PC-9 (cell line): ENCODE results near the gene AIPL1. TPM values are rescaled to one million over a fixed set of nuclear protein-coding genes. Genes with fewer than 3 reads are reported as not detected.

ENCODE experiments used
- BruUV-seq: library from RNA; stranded (reverse); fragments of 400-500 nt; replicated peaks from 2 replicates; lab custom pipeline; 2021; lab: Mats Ljungman, UMichigan
- CTCF ChIA-PET: fragments of 300-600 bp; sonication (Branson Sonifier 250); formaldehyde crosslinking; loops from one replicate; lab custom pipeline; 2022; ENCODE audit warnings: antibody characterized with exemption; lab: Charles Lee
- POLR2A ChIA-PET: fragments of 300-600 bp; sonication (Branson Sonifier 250); formaldehyde crosslinking; loops from one replicate; lab custom pipeline; 2022; ENCODE audit warnings: antibody characterized with exemption; ENCODE audit not compliant: unreplicated experiment; lab: Charles Lee
- DNase-seq, 2 experiments: peaks; one replicate each; pipeline versions ENCODE4 v3.0.0 to v3.0.0-alpha.2; 2015 to 2022; ENCODE audit warnings: mixed read lengths in 1 of 2
- H2AFZ ChIP-seq: fragments of 200-600 bp; sonication (generic); 2 replicates; pipeline ENCODE4 v1.8.1; 2017; ENCODE audit warnings: antibody characterized with exemption
- H3F3A ChIP-seq: fragments of 200-600 bp; sonication (generic); 2 replicates; pipeline ENCODE4 v1.8.1; 2017; ENCODE audit warnings: antibody characterized with exemption, mild to moderate bottlenecking, low read depth; ENCODE audit not compliant: insufficient read depth
- H3K27ac ChIP-seq: fragments of 200-600 bp; sonication (generic); 2 replicates; pipeline ENCODE4 v1.6.1; 2016; ENCODE audit warnings: mixed run types
- H3K27me3 ChIP-seq: fragments of 200-600 bp; sonication (generic); 2 replicates; pipeline ENCODE4 v1.6.1; 2016; ENCODE audit warnings: low read depth, mixed run types; ENCODE audit not compliant: insufficient read depth
- H3K36me3 ChIP-seq: fragments of 200-600 bp; sonication (generic); 2 replicates; pipeline ENCODE4 v1.6.1; 2016; ENCODE audit warnings: low read depth, mixed run types
- H3K4me1 ChIP-seq: fragments of 200-600 bp; sonication (generic); replicated peaks from 2 replicates; pipeline ENCODE4 v1.6.1; 2016; ENCODE audit warnings: mixed run types; ENCODE audit not compliant: insufficient read depth
- H3K4me2 ChIP-seq: fragments of 200-600 bp; sonication (generic); 2 replicates; pipeline ENCODE4 v1.6.1; 2017; ENCODE audit warnings: mixed run types
- H3K4me3 ChIP-seq: fragments of 200-600 bp; sonication (generic); 2 replicates; pipeline ENCODE4 v1.6.1; 2016; ENCODE audit warnings: mixed run types
- H3K79me2 ChIP-seq: fragments of 200-600 bp; sonication (generic); 2 replicates; pipeline ENCODE4 v1.6.1; 2017; ENCODE audit warnings: low read depth, mixed run types
- H3K9me2 ChIP-seq: fragments of 200-600 bp; sonication (generic); 2 replicates; pipeline ENCODE4 v1.8.1; 2017; ENCODE audit warnings: mild to moderate bottlenecking; ENCODE audit not compliant: insufficient read depth
- H3K9me3 ChIP-seq: fragments of 200-600 bp; sonication (generic); 2 replicates; pipeline ENCODE4 v1.8.1; 2016; ENCODE audit warnings: low read depth; ENCODE audit not compliant: insufficient read depth
- H4K20me1 ChIP-seq: fragments of 200-600 bp; sonication (generic); 2 replicates; pipeline ENCODE4 v1.8.1; 2017; ENCODE audit not compliant: insufficient read depth
- CTCF ChIP-seq: fragments of 200-600 bp; sonication (generic); conservative IDR thresholded peaks from 2 replicates; pipeline ENCODE4 v1.6.1; 2017; ENCODE audit warnings: mixed run types, antibody characterized with exemption, mild to moderate bottlenecking, moderate library complexity
- EZH2 ChIP-seq: fragments of 200-600 bp; sonication (generic); IDR thresholded peaks from 2 replicates; pipeline ENCODE4 v1.8.0; 2017; ENCODE audit warnings: antibody characterized with exemption, low read depth
- intact Hi-C: fragments of 100-400 bp; cut with micrococcal nuclease; formaldehyde crosslinking; loops from one replicate; pipeline ENCODE4 v1.10.0; 2022; ENCODE audit not compliant: unreplicated experiment
- total RNA-seq: library from RNA; stranded (reverse); gene quantifications from 2 replicates; pipeline ENCODE4 v1.2.3, GENCODE V29; 2021

The AIPL1 gene
- total RNA-seq, 1 experiment from 2014 or later, result not detected

GRCh38 chr17:6402258-6402657 lies 32.7 kb downstream of the AIPL1 start:
- Histone ChIP-seq H4K20me1 (no peaks in the 10 kb centered on the region), H3K9me2 (no peaks in the 10 kb centered on the region), H3K79me2 (no peaks in the 10 kb centered on the region), H3K27ac (no peak overlapping the region), H3K9me3 (no peaks in the 10 kb centered on the region), H3K4me3 (no peak overlapping the region), H3F3A (no peaks in the 10 kb centered on the region), H2AFZ (no peak overlapping the region), H3K27me3 (peaks cover 91% of the 10 kb centered on the region), H3K4me1 (no peaks in the 10 kb centered on the region), H3K4me2 (no peak overlapping the region), H3K36me3 (no peaks in the 10 kb centered on the region)
- ChIA-PET POLR2A (no interaction called here), CTCF (no interaction called here)
- intact Hi-C loops, result no loop called here
- no TSS peak for BruUV-seq
- DNase-seq, result no peak
- TF ChIP-seq EZH2 (no peak), CTCF (no peak)

- Histone ChIP-seq H3K27me3 (peaks cover 90% of the 10 kb centered on the region), H3K9me3 (no peaks in the 10 kb centered on the region), H4K20me1 (no peaks in the 10 kb centered on the region), H3K4me2 (no peak overlapping the region), H3K79me2 (no peaks in the 10 kb centered on the region), H3K27ac (no peak overlapping the region), H3K4me1 (no peaks in the 10 kb centered on the region), H3K4me3 (no peak overlapping the region), H3K36me3 (no peaks in the 10 kb centered on the region), H3K9me2 (no peaks in the 10 kb centered on the region), H2AFZ (no peak overlapping the region), H3F3A (no peaks in the 10 kb centered on the region)
- DNase-seq, result no peak
- intact Hi-C loops, result no loop called here
- ChIA-PET POLR2A (no interaction called here), CTCF (no interaction called here)
- no peak for TF ChIP-seq EZH2
- no peak for TF ChIP-seq CTCF
- BruUV-seq, result no TSS peak
Observed at GRCh38 chr17:6398955-6399354, 36.0 kb downstream of the AIPL1 start.

GRCh38 chr17:6394055-6394606 lies 40.8 kb downstream of the AIPL1 start:
- Histone ChIP-seq H3K9me2 (no peaks in the 10 kb centered on the region), H3K4me1 (peaks cover 6% of the 10 kb centered on the region; the same call in 1 of the 2 replicates), H3K9me3 (no peaks in the 10 kb centered on the region), H3F3A (no peaks in the 10 kb centered on the region), H3K27ac (no peak overlapping the region), H3K36me3 (no peaks in the 10 kb centered on the region), H2AFZ (no peak overlapping the region), H3K4me2 (no peak overlapping the region), H3K4me3 (no peak overlapping the region), H3K79me2 (no peaks in the 10 kb centered on the region), H4K20me1 (no peaks in the 10 kb centered on the region), H3K27me3 (peaks cover 90% of the 10 kb centered on the region)
- no peak for DNase-seq
- POLR2A ChIA-PET, result no interaction called here
- intact Hi-C loops, result no loop called here
- TF ChIP-seq EZH2 (no peak), CTCF (no peak)
- no TSS peak for BruUV-seq
- CTCF ChIA-PET, result no interaction called here
